Gastroesophageal sphincter (tissue), 4 donors: ENCODE measurements around the gene COX4I2. TPM values are rescaled to one million over a fixed set of nuclear protein-coding genes. Genes with fewer than 3 reads are reported as not detected.

ENCODE experiments used
- ATAC-seq: fragments of 150-250 bp; one replicate; pipeline ENCODE4 v1.9.1; 2016; ENCODE audit warnings: mild to moderate bottlenecking, moderate library complexity
- H3K27ac ChIP-seq, 4 donors: fragments of 200-600 bp; sonication (generic) in 3 of 4; 1 replicate in 3 of 4; 2 replicates in 1 of 4; pipeline ENCODE4 v1.5.1; 2016 to 2019
- H3K27me3 ChIP-seq: fragments of 200-600 bp; sonication (generic); one replicate; pipeline ENCODE4 v1.5.1; 2019
- H3K36me3 ChIP-seq, 2 donors: fragments of 200-600 bp; sonication (generic); one replicate each; pipeline ENCODE4 v1.5.1; 2019; ENCODE audit warnings: control low read depth in 1 of 2
- H3K4me1 ChIP-seq, 3 donors: fragments of 200-600 bp; sonication (generic); 1 replicate in 2 of 3; 2 replicates in 1 of 3; pipeline ENCODE4 v1.5.1; 2016 to 2019; ENCODE audit warnings: control low read depth in 2 of 3
- H3K4me3 ChIP-seq, 2 donors: fragments of 200-600 bp; sonication (generic); one replicate each; pipeline ENCODE4 v1.5.1; 2019; ENCODE audit warnings: mild to moderate bottlenecking in 1 of 2, moderate library complexity in 1 of 2
- H3K9me3 ChIP-seq, 3 donors: fragments of 200-600 bp; sonication (generic); one replicate each; pipeline ENCODE4 v1.5.1; 2017 to 2019; ENCODE audit warnings: control low read depth in 2 of 3
- EP300 ChIP-seq: sonication (generic); formaldehyde crosslinking; IDR thresholded peaks from one replicate; pipeline ENCODE4 v1.6.1; 2017; ENCODE audit warnings: antibody characterized with exemption, mild to moderate bottlenecking
- POLR2A ChIP-seq, 2 donors: fragments of 450-650 bp; IDR thresholded peaks; one replicate each; pipeline ENCODE4 v1.6.1; 2017; ENCODE audit warnings: antibody characterized with exemption in 2 of 2, mild to moderate bottlenecking in 2 of 2, moderate library complexity in 1 of 2
- POLR2AphosphoS5 ChIP-seq: sonication (generic); formaldehyde crosslinking; IDR thresholded peaks from one replicate; pipeline ENCODE4 v1.6.1; 2017; ENCODE audit warnings: antibody characterized with exemption
- WGBS, 2 donors: methylation state at CpG; one replicate each; pipeline ENCODE4 v1.1.5; 2018; ENCODE audit warnings: low coverage in 1 of 2; 5-methylcytosine and 5-hydroxymethylcytosine counted together
- total RNA-seq, 4 donors: library from RNA; depleted of rRNA; stranded (reverse); fragments of >200 nt; gene quantifications; one replicate each; pipeline ENCODE4 v1.1.0, GENCODE V29; 2016
- TF ChIP-seq, protein P1 (sequence below), 4 experiments: fragments of 200-600 bp in 2 of 4; fragments of 450-650 bp in 2 of 4; sonication (generic) in 1 of 4; IDR thresholded peaks; one replicate each; pipeline ENCODE4 v1.5.1; 2017 to 2019; ENCODE audit warnings: antibody characterized with exemption in 4 of 4, mild to moderate bottlenecking in 2 of 4, moderate library complexity in 2 of 4

COX4I2 gene
- total RNA-seq, 4 donors from 2014 or later, result 4.6 to 40.9 (median 12.1) TPM; not detected in 1

DNA sequence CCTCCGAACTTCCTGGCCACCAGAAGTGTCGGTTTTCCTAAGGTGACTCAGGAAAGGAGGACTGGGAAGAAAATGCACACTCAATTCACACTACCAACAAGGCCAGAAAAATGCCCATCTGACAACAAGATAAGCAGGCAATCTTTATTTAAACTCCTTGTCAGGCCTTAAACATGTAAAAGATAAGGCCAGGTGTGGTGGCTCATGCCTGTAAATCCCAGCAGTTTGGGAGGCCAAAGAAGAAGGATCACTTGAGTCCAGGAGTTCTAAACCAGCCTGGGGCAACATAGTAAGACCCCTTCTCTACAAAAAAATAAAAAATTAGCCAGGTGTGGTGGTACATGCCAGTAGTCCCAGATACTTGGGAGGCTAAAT, 40.2 kb upstream of the COX4I2 start:
- no peaks in the 10 kb centered on the region for H3K27me3 ChIP-seq
- TF ChIP-seq, protein P1, sequence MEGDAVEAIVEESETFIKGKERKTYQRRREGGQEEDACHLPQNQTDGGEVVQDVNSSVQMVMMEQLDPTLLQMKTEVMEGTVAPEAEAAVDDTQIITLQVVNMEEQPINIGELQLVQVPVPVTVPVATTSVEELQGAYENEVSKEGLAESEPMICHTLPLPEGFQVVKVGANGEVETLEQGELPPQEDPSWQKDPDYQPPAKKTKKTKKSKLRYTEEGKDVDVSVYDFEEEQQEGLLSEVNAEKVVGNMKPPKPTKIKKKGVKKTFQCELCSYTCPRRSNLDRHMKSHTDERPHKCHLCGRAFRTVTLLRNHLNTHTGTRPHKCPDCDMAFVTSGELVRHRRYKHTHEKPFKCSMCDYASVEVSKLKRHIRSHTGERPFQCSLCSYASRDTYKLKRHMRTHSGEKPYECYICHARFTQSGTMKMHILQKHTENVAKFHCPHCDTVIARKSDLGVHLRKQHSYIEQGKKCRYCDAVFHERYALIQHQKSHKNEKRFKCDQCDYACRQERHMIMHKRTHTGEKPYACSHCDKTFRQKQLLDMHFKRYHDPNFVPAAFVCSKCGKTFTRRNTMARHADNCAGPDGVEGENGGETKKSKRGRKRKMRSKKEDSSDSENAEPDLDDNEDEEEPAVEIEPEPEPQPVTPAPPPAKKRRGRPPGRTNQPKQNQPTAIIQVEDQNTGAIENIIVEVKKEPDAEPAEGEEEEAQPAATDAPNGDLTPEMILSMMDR (IDR thresholded peaks at IDR 0.05), result no peak
- no peak for TF ChIP-seq POLR2AphosphoS5
- no peak for TF ChIP-seq EP300
- TF ChIP-seq POLR2A (IDR thresholded peaks at IDR 0.05), result no peak
- WGBS, 2 donors, result 80 to 85% methylated on average over 2 of the region's 2 CpGs
- peaks cover 0 to 37% (median 0%) of the 10 kb centered on the region in 3 donors for H3K4me1 ChIP-seq
- H3K9me3 ChIP-seq, result no peaks in the 10 kb centered on the region
- peak overlapping the region in 3 of 4 donors; percentile 74 to 81 (median 80) for H3K27ac ChIP-seq
- no peak overlapping the region for H3K4me3 ChIP-seq
- no peak for ATAC-seq
- H3K36me3 ChIP-seq, result no peaks in the 10 kb centered on the region

DNA sequence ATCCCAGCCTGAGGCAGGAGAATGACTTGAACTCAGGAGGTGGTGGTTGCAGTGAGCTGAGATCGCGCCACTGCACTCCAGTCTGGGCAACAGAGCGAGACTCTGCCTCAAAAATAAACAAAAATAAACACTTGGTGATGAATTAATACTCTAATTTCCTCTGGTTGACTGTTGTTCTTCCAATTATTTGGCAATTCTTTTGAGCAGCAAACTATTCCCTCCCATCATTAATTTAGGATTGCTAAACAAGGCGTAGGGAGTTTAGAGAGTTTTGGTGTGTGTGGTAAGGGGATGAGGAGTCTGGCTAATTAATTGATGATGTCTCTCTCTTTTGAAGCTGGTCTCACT, 35.3 kb upstream of the COX4I2 start:
- Histone ChIP-seq H3K4me1 (peaks cover 0 to 49% (median 0%) of the 10 kb centered on the region in 3 donors), H3K27me3 (no peaks in the 10 kb centered on the region), H3K9me3 (no peaks in the 10 kb centered on the region), H3K4me3 (no peak overlapping the region), H3K36me3 (no peaks in the 10 kb centered on the region), H3K27ac (peak overlapping the region in 2 of 4 donors; percentile 92 to 98)
- WGBS, 2 donors, result 63 to 80% methylated on average over 1 to 3 of the region's 4 CpGs
- no peak for ATAC-seq
- TF ChIP-seq POLR2A (IDR thresholded peaks at IDR 0.05), result no peak
- TF ChIP-seq EP300, result no peak
- TF ChIP-seq, protein P1 (IDR thresholded peaks at IDR 0.05), result no peak
- TF ChIP-seq POLR2AphosphoS5, result no peak

DNA sequence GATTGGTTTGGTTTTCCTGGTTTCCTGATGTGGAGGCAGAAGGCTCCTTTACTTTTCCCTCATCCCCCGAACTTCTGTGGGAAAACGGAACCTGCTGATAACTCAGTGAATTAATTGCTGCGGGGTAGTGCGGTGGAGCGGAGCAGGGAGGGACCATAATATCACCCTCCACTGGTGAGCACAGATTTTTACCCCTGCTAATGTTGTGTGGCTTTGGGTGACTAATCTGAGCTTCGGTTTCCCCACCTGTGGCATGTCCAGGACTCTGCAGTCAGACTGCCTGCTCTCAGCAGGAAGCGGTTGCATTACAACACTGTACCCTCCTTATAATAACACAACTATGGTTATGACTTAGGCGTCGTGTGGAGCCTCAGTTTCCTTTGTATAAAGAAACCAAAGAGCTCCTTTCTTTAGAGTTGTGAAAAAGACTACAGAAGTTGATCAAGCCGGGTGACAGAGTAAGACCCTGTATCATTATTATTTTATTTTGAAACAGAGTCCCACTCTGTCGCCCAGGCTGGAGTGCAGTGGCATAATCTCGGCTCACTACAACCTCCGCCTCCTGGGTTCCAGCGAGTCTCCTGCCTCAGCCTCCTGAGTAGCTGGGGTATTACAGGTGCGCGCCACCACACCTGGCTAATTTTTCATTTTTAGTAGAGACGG, 34.8 kb upstream of the COX4I2 start:
- peaks cover 0 to 52% (median 0%) of the 10 kb centered on the region in 3 donors for H3K4me1 ChIP-seq
- peak overlapping the region in 2 of 4 donors; percentile 92 to 98 for H3K27ac ChIP-seq

DNA sequence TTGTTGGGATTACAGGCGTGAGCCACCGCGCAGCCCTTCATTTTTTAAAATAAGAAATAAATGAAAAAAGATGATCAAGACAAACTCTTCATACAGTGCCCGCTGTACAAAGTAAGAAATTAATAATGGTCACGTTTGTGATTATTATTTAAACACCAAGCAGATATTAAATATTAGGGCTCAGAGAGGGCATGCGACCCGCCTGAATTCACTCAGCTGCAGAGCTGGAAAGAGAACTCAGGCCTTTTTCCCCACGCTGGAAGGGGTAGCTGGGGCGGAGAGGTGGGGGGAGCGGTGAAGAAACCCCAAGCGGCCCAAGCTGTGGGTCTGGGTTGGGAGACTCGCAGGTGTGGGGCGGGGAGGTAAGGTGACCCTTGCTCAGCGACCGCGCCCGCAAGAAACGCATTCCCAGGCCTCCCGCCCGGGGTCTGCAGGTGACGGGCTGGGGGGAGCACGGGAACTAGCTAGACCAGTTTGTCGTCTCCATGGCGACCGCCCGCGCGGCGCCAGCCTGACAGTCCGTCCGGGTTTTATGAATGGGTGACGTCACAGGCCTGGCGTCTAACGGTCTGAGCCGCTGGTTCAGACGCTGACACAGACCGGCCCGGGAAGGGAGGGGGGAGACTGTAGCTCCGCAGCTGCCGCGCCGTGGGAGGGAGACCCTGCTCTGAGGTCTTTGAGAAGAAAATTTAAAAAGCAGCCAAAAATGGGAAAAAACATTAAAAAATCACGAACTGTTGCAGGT, 33.7 kb upstream of the COX4I2 start:
- Histone ChIP-seq H3K4me1 (peaks cover 0 to 62% (median 6%) of the 10 kb centered on the region in 3 donors), H3K36me3 (no peaks in the 10 kb centered on the region), H3K27ac (peak overlapping the region; percentile 64 to 98 (median 92)), H3K9me3 (no peaks in the 10 kb centered on the region), H3K27me3 (no peaks in the 10 kb centered on the region), H3K4me3 (peak overlapping the region; percentile 41 to 78)
- 14 to 48% methylated on average over 9 to 12 of the region's 43 CpGs for WGBS, 2 donors
- TF ChIP-seq, protein P1 (IDR thresholded peaks at IDR 0.05), result no peak
- TF ChIP-seq EP300, result peak; percentile 69
- peak; percentile 79 to 85 for TF ChIP-seq POLR2A (IDR thresholded peaks at IDR 0.05)
- peak; percentile 95 for TF ChIP-seq POLR2AphosphoS5
- ATAC-seq, result peak; percentile 76

More for the DNA sequence above, 34.8 kb upstream of the COX4I2 start:
- no peak for ATAC-seq
- 62 to 79% methylated on average over 5 to 16 of the region's 17 CpGs for WGBS, 2 donors
- TF ChIP-seq, protein P1 (IDR thresholded peaks at IDR 0.05), result no peak
- TF ChIP-seq POLR2A (IDR thresholded peaks at IDR 0.05), result no peak
- TF ChIP-seq POLR2AphosphoS5, result no peak
- TF ChIP-seq EP300, result no peak
- H3K27me3 ChIP-seq, result no peaks in the 10 kb centered on the region
- no peaks in the 10 kb centered on the region for H3K9me3 ChIP-seq
- no peak overlapping the region for H3K4me3 ChIP-seq
- no peaks in the 10 kb centered on the region for H3K36me3 ChIP-seq
